PC-9 (cell line): ENCODE data around the gene SPRING1.

Experiments
- CTCF ChIP-seq: fragments of 200-600 bp; sonication (generic); conservative IDR thresholded peaks from 2 replicates; pipeline ENCODE4 v1.6.1; 2017; ENCODE audit warnings: mixed run types, antibody characterized with exemption, mild to moderate bottlenecking, moderate library complexity
- EZH2 ChIP-seq: fragments of 200-600 bp; sonication (generic); IDR thresholded peaks from 2 replicates; pipeline ENCODE4 v1.8.0; 2017; ENCODE audit warnings: antibody characterized with exemption, low read depth

DNA sequence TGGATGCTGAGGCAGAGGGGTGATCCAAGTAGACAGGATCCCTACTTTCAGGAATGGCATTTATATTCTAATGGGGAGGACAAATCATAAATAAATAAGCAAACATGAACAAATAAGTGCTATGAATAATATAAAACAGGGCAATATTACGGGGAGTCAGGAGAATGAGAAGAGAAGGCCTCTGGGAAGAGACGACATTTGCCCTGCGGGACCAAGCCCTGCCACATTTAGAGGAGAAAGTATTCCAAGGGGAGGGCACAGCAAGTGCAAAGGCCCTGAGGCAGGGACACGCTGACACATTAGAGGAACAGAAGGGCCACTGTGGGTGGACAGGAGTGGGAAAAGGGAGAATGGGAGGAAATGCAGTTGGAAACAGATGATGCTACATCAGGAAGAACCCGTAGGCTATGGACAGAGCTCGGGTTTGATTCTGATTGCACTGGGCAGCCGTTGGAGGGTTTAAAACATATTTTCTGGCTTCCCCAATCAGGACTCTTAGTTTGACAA is 1.6 kb upstream of the SPRING1 start:
- TF ChIP-seq EZH2 (no peak), CTCF (no peak)
